ENCODE measurements around the gene IFNGR2. TPM values are rescaled to one million over a fixed set of nuclear protein-coding genes. Genes with fewer than 3 reads are reported as not detected.

IFNGR2 gene
- total and polyA plus RNA-seq, 2 donors (not counting 1 experiment from before 2014, with no cell fraction given) = 50.7 to 57.6 TPM

GRCh38 chr21:33419538-33420123, 16.4 kb downstream of the IFNGR2 start:
- no peaks in the 10 kb centered on the region for H3K9me3 ChIP-seq (ENCODE audit: control insufficient read depth, insufficient read depth, low read depth, low read length)
- H3K36me3 ChIP-seq (ENCODE audit: control insufficient read depth, insufficient read depth, low read length) = peaks cover 16% of the 10 kb centered on the region
- H4K20me1 ChIP-seq (ENCODE audit: control insufficient read depth, extremely low read depth, insufficient read depth, low read length) = no peaks in the 10 kb centered on the region
- H2AFZ ChIP-seq (ENCODE audit: low read length) = no peak overlapping the region
- peak overlapping the region; percentile 1 for H3K4me2 ChIP-seq (ENCODE audit: extremely low read depth, insufficient read depth, low read length)
- H3K27me3 ChIP-seq (ENCODE audit: control insufficient read depth, insufficient read depth, low read length) = no peaks in the 10 kb centered on the region
- H3K9ac ChIP-seq (ENCODE audit: insufficient read depth, low read length) = no peak overlapping the region
- peaks cover 12% of the 10 kb centered on the region for H3K79me2 ChIP-seq (ENCODE audit: control insufficient read depth, insufficient read depth, low read length)
- H3K4me3 ChIP-seq (replicated peaks in 1 of 4; ENCODE audit: control extremely low read depth in 1 of 4, insufficient read depth in 1 of 4, low read depth in 3 of 4, low read length in 4 of 4) = no peak overlapping the region
- TF ChIP-seq EZH2 (IDR thresholded peaks at IDR 0.05; ENCODE audit: low read length, missing control alignments) = no peak
- TF ChIP-seq, protein P1, sequence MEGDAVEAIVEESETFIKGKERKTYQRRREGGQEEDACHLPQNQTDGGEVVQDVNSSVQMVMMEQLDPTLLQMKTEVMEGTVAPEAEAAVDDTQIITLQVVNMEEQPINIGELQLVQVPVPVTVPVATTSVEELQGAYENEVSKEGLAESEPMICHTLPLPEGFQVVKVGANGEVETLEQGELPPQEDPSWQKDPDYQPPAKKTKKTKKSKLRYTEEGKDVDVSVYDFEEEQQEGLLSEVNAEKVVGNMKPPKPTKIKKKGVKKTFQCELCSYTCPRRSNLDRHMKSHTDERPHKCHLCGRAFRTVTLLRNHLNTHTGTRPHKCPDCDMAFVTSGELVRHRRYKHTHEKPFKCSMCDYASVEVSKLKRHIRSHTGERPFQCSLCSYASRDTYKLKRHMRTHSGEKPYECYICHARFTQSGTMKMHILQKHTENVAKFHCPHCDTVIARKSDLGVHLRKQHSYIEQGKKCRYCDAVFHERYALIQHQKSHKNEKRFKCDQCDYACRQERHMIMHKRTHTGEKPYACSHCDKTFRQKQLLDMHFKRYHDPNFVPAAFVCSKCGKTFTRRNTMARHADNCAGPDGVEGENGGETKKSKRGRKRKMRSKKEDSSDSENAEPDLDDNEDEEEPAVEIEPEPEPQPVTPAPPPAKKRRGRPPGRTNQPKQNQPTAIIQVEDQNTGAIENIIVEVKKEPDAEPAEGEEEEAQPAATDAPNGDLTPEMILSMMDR (conservative IDR thresholded peaks at IDR 0.05 in 1 of 2, IDR thresholded peaks at IDR 0.05 in 1 of 2; ENCODE audit: low read depth in 1 of 2, low read length in 2 of 2) = no peak
- H3K4me1 ChIP-seq (ENCODE audit: control insufficient read depth, extremely low read depth, insufficient read depth, low read length) = peaks cover 5% of the 10 kb centered on the region
- DNase-seq (ENCODE audit: low read depth in 2 of 2) = peak in 1 of 2 donors; percentile 96
- peak overlapping the region; percentile 40 for H3K27ac ChIP-seq (ENCODE audit: insufficient read depth, low read length)

DNA sequence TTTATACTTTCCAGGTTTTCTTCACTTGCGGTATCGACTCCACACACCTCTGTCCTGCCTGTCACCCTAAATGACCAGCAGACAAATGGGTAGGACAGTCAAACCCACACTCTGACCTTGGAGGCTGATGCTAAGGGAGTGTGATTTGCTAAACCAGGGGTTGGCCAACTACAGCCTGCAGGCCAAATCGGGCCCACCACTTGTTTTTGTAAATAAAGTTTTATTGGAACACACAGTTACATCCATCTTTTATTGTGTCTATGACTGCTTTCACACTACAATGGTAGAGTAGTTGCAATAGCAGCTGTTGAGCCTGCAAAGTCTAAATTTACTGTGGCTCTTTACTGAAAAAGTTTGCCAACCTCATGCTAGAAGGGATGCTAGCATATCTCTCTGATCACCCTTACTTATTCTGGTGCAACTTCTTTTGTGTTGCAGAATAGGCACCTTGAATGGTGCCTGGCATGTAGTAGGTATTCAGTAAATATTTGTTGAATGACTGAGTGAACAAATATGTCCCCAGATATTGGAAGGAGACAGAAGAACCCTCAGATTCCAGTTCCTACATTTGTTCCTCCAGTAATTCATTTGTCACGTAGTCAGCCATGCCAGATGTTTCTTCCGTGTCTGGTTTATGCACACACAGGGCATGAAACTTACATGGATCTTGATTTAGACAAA, 18.6 kb downstream of the IFNGR2 start:
- Histone ChIP-seq H3K79me2 (ENCODE audit: control insufficient read depth, insufficient read depth, low read length) (peaks cover 9% of the 10 kb centered on the region), H3K27me3 (ENCODE audit: control insufficient read depth, insufficient read depth, low read length) (no peaks in the 10 kb centered on the region), H2AFZ (ENCODE audit: low read length) (no peak overlapping the region), H3K9me3 (ENCODE audit: control insufficient read depth, insufficient read depth, low read depth, low read length) (no peaks in the 10 kb centered on the region), H3K4me3 (replicated peaks in 1 of 4; ENCODE audit: control extremely low read depth in 1 of 4, insufficient read depth in 1 of 4, low read depth in 3 of 4, low read length in 4 of 4) (no peak overlapping the region), H3K9ac (ENCODE audit: insufficient read depth, low read length) (no peak overlapping the region), H3K4me1 (ENCODE audit: control insufficient read depth, extremely low read depth, insufficient read depth, low read length) (peaks cover 5% of the 10 kb centered on the region), H4K20me1 (ENCODE audit: control insufficient read depth, extremely low read depth, insufficient read depth, low read length) (no peaks in the 10 kb centered on the region), H3K4me2 (ENCODE audit: extremely low read depth, insufficient read depth, low read length) (no peak overlapping the region), H3K27ac (ENCODE audit: insufficient read depth, low read length) (no peak overlapping the region), H3K36me3 (ENCODE audit: control insufficient read depth, insufficient read depth, low read length) (peaks cover 12% of the 10 kb centered on the region)
- TF ChIP-seq EZH2 (IDR thresholded peaks at IDR 0.05; ENCODE audit: low read length, missing control alignments) = no peak
- TF ChIP-seq, protein P1 (conservative IDR thresholded peaks at IDR 0.05 in 1 of 2, IDR thresholded peaks at IDR 0.05 in 1 of 2; ENCODE audit: low read depth in 1 of 2, low read length in 2 of 2) = no peak
- no peak for DNase-seq (ENCODE audit: low read depth in 2 of 2)

- DNase-seq (ENCODE audit: low read depth in 2 of 2) = no peak
- H3K9ac ChIP-seq (ENCODE audit: insufficient read depth, low read length) = no peak overlapping the region
- H3K27ac ChIP-seq (ENCODE audit: insufficient read depth, low read length) = no peak overlapping the region
- H3K9me3 ChIP-seq (ENCODE audit: control insufficient read depth, insufficient read depth, low read depth, low read length) = no peaks in the 10 kb centered on the region
- peaks cover 7% of the 10 kb centered on the region for H3K79me2 ChIP-seq (ENCODE audit: control insufficient read depth, insufficient read depth, low read length)
- no peak overlapping the region for H2AFZ ChIP-seq (ENCODE audit: low read length)
- no peaks in the 10 kb centered on the region for H3K27me3 ChIP-seq (ENCODE audit: control insufficient read depth, insufficient read depth, low read length)
- TF ChIP-seq EZH2 (IDR thresholded peaks at IDR 0.05; ENCODE audit: low read length, missing control alignments) = no peak
- TF ChIP-seq, protein P1 (conservative IDR thresholded peaks at IDR 0.05 in 1 of 2, IDR thresholded peaks at IDR 0.05 in 1 of 2; ENCODE audit: low read depth in 1 of 2, low read length in 2 of 2) = no peak
- no peak overlapping the region for H3K4me2 ChIP-seq (ENCODE audit: extremely low read depth, insufficient read depth, low read length)
- H3K4me1 ChIP-seq (ENCODE audit: control insufficient read depth, extremely low read depth, insufficient read depth, low read length) = peaks cover 5% of the 10 kb centered on the region
- H3K4me3 ChIP-seq (replicated peaks in 1 of 4; ENCODE audit: control extremely low read depth in 1 of 4, insufficient read depth in 1 of 4, low read depth in 3 of 4, low read length in 4 of 4) = no peak overlapping the region
- peaks cover 20% of the 10 kb centered on the region for H3K36me3 ChIP-seq (ENCODE audit: control insufficient read depth, insufficient read depth, low read length)
- H4K20me1 ChIP-seq (ENCODE audit: control insufficient read depth, extremely low read depth, insufficient read depth, low read length) = no peaks in the 10 kb centered on the region
These were observed 21.0 kb downstream of the IFNGR2 start for GRCh38 chr21:33424214-33424613.
